ENCODE measurements around the gene CSN2. TPM values are rescaled to one million over a fixed set of nuclear protein-coding genes. Genes with fewer than 3 reads are reported as not detected.
"Not testable (repeated sequence)": the region's sequence is repeated elsewhere in the genome, so short reads cannot be mapped to it uniquely, and the experiment has no call there.

CSN2 gene
- total and polyA plus RNA-seq, 2 donors (not counting 1 experiment from before 2014, with no cell fraction given) = not detected

- Histone ChIP-seq H3K36me3 (ENCODE audit: control insufficient read depth, insufficient read depth, low read length) (no peaks in the 10 kb centered on the region), H3K27me3 (ENCODE audit: control insufficient read depth, insufficient read depth, low read length) (no peaks in the 10 kb centered on the region), H3K4me1 (ENCODE audit: control insufficient read depth, extremely low read depth, insufficient read depth, low read length) (no peaks in the 10 kb centered on the region), H4K20me1 (ENCODE audit: control insufficient read depth, extremely low read depth, insufficient read depth, low read length) (no peaks in the 10 kb centered on the region), H3K79me2 (ENCODE audit: control insufficient read depth, insufficient read depth, low read length) (no peaks in the 10 kb centered on the region), H2AFZ (ENCODE audit: low read length) (no peak overlapping the region), H3K27ac (ENCODE audit: insufficient read depth, low read length) (no peak overlapping the region), H3K9ac (ENCODE audit: insufficient read depth, low read length) (no peak overlapping the region), H3K4me2 (ENCODE audit: extremely low read depth, insufficient read depth, low read length) (no peak overlapping the region), H3K4me3 (replicated peaks in 1 of 4; ENCODE audit: control extremely low read depth in 1 of 4, insufficient read depth in 1 of 4, low read depth in 3 of 4, low read length in 4 of 4) (no peak overlapping the region), H3K9me3 (ENCODE audit: control insufficient read depth, insufficient read depth, low read depth, low read length) (no peaks in the 10 kb centered on the region)
- TF ChIP-seq EZH2 (IDR thresholded peaks at IDR 0.05; ENCODE audit: low read length, missing control alignments) = no peak
- no peak for TF ChIP-seq CTCF (conservative IDR thresholded peaks at IDR 0.05 in 1 of 2, IDR thresholded peaks at IDR 0.05 in 1 of 2; ENCODE audit: low read depth in 1 of 2, low read length in 2 of 2)
- peak; percentile 7 to 43 for DNase-seq (ENCODE audit: low read depth in 2 of 2)
Observed at GRCh38 chr4:69936566-69936965, 29.0 kb downstream of the CSN2 start.

GRCh38 chr4:69934150-69934549, 31.4 kb downstream of the CSN2 start:
- no peaks in the 10 kb centered on the region for H3K9me3 ChIP-seq (ENCODE audit: control insufficient read depth, insufficient read depth, low read depth, low read length)
- no peaks in the 10 kb centered on the region for H3K4me1 ChIP-seq (ENCODE audit: control insufficient read depth, extremely low read depth, insufficient read depth, low read length)
- H3K4me3 ChIP-seq (replicated peaks in 1 of 4; ENCODE audit: control extremely low read depth in 1 of 4, insufficient read depth in 1 of 4, low read depth in 3 of 4, low read length in 4 of 4) = no peak overlapping the region
- H3K4me2 ChIP-seq (ENCODE audit: extremely low read depth, insufficient read depth, low read length) = no peak overlapping the region
- H4K20me1 ChIP-seq (ENCODE audit: control insufficient read depth, extremely low read depth, insufficient read depth, low read length) = no peaks in the 10 kb centered on the region
- no peaks in the 10 kb centered on the region for H3K36me3 ChIP-seq (ENCODE audit: control insufficient read depth, insufficient read depth, low read length)
- H3K27ac ChIP-seq (ENCODE audit: insufficient read depth, low read length) = no peak overlapping the region
- no peak overlapping the region for H2AFZ ChIP-seq (ENCODE audit: low read length)
- no peaks in the 10 kb centered on the region for H3K27me3 ChIP-seq (ENCODE audit: control insufficient read depth, insufficient read depth, low read length)
- no peak for DNase-seq (ENCODE audit: low read depth in 2 of 2)
- no peaks in the 10 kb centered on the region for H3K79me2 ChIP-seq (ENCODE audit: control insufficient read depth, insufficient read depth, low read length)
- TF ChIP-seq CTCF (conservative IDR thresholded peaks at IDR 0.05 in 1 of 2, IDR thresholded peaks at IDR 0.05 in 1 of 2; ENCODE audit: low read depth in 1 of 2, low read length in 2 of 2) (no peak), EZH2 (IDR thresholded peaks at IDR 0.05; ENCODE audit: low read length, missing control alignments) (no peak)
- H3K9ac ChIP-seq (ENCODE audit: insufficient read depth, low read length) = no peak overlapping the region

- Histone ChIP-seq H4K20me1 (ENCODE audit: control insufficient read depth, extremely low read depth, insufficient read depth, low read length) (no peaks in the 10 kb centered on the region), H3K9me3 (ENCODE audit: control insufficient read depth, insufficient read depth, low read depth, low read length) (no peaks in the 10 kb centered on the region), H3K4me2 (ENCODE audit: extremely low read depth, insufficient read depth, low read length) (no peak within 1 kb of the TSS), H2AFZ (ENCODE audit: low read length) (no peak within 1 kb of the TSS), H3K27me3 (ENCODE audit: control insufficient read depth, insufficient read depth, low read length) (no peaks in the 10 kb centered on the region), H3K36me3 (ENCODE audit: control insufficient read depth, insufficient read depth, low read length) (no peaks in the 10 kb centered on the region), H3K79me2 (ENCODE audit: control insufficient read depth, insufficient read depth, low read length) (no peaks in the 10 kb centered on the region), H3K9ac (ENCODE audit: insufficient read depth, low read length) (no peak within 1 kb of the TSS), H3K27ac (ENCODE audit: insufficient read depth, low read length) (no peak within 1 kb of the TSS), H3K4me3 (replicated peaks in 1 of 4; ENCODE audit: control extremely low read depth in 1 of 4, insufficient read depth in 1 of 4, low read depth in 3 of 4, low read length in 4 of 4) (no peak within 1 kb of the TSS), H3K4me1 (ENCODE audit: control insufficient read depth, extremely low read depth, insufficient read depth, low read length) (no peaks in the 10 kb centered on the region)
- TF ChIP-seq CTCF (conservative IDR thresholded peaks at IDR 0.05 in 1 of 2, IDR thresholded peaks at IDR 0.05 in 1 of 2; ENCODE audit: low read depth in 1 of 2, low read length in 2 of 2) = no peak
- TF ChIP-seq EZH2 (IDR thresholded peaks at IDR 0.05; ENCODE audit: low read length, missing control alignments) = no peak
- DNase-seq (ENCODE audit: low read depth in 2 of 2) = no peak
Observed at GRCh38 chr4:69930768-69931167, 34.8 kb downstream of the CSN2 start, which contains the start of gene CSN1S1. CSN1S1 (plus strand) TSS chr4:69931068; CDS start chr4:69932556, 1,488 bp downstream.

GRCh38 chr4:69923782-69924410, 41.6 kb downstream of the CSN2 start:
- not testable (repeated sequence) for H3K36me3 ChIP-seq (ENCODE audit: control insufficient read depth, insufficient read depth, low read length); H3K4me3 ChIP-seq (replicated peaks in 1 of 4; ENCODE audit: control extremely low read depth in 1 of 4, insufficient read depth in 1 of 4, low read depth in 3 of 4, low read length in 4 of 4); DNase-seq (ENCODE audit: low read depth in 2 of 2); H3K79me2 ChIP-seq (ENCODE audit: control insufficient read depth, insufficient read depth, low read length); H3K9ac ChIP-seq (ENCODE audit: insufficient read depth, low read length); H3K4me1 ChIP-seq (ENCODE audit: control insufficient read depth, extremely low read depth, insufficient read depth, low read length); H4K20me1 ChIP-seq (ENCODE audit: control insufficient read depth, extremely low read depth, insufficient read depth, low read length); H3K9me3 ChIP-seq (ENCODE audit: control insufficient read depth, insufficient read depth, low read depth, low read length); H3K27me3 ChIP-seq (ENCODE audit: control insufficient read depth, insufficient read depth, low read length); H3K27ac ChIP-seq (ENCODE audit: insufficient read depth, low read length); H3K4me2 ChIP-seq (ENCODE audit: extremely low read depth, insufficient read depth, low read length); H2AFZ ChIP-seq (ENCODE audit: low read length)

Measured in fibroblast of lung (primary cell).